ENCODE results near the gene CITED1. TPM values are rescaled to one million over a fixed set of nuclear protein-coding genes. Genes with fewer than 3 reads are reported as not detected.
A peak's percentile ranks its signal among the peaks of the same experiment; 100 is the strongest.

The CITED1 gene
- total and polyA plus RNA-seq, 2 of the 13 experiments (the other 11 are each of a cell fraction or from before 2014, with no cell fraction given): 0.09 TPM; not detected in 1

GRCh38 chrX:72258174-72258573 is 47.5 kb downstream of the CITED1 start (continued):
- TF ChIP-seq ZNF362 (CRISPR knock-in tag; IDR thresholded peaks at IDR 0.05; ENCODE audit: borderline replicate concordance) (no peak), ZNF225 (CRISPR knock-in tag; IDR thresholded peaks at IDR 0.05) (no peak), FOSL1 (CRISPR knock-in tag; IDR thresholded peaks at IDR 0.05; ENCODE audit: borderline replicate concordance) (peak; percentile 63; the same call in 1 of the 2 replicates), SALL1 (CRISPR knock-in tag; IDR thresholded peaks at IDR 0.05) (peak; percentile 65), TOE1 (CRISPR knock-in tag; IDR thresholded peaks at IDR 0.05) (no peak), ZBTB40 (IDR thresholded peaks at IDR 0.05) (no peak), ZBTB40 (CRISPR knock-in tag; IDR thresholded peaks at IDR 0.05) (no peak), MTF1 (CRISPR knock-in tag; IDR thresholded peaks at IDR 0.05) (no peak), TCF12 (IDR thresholded peaks at IDR 0.05) (no peak), TCF12 (CRISPR knock-in tag; IDR thresholded peaks at IDR 0.05) (no peak), ZNF749 (CRISPR knock-in tag; IDR thresholded peaks at IDR 0.05; ENCODE audit: borderline replicate concordance) (no peak), ZNF530 (CRISPR knock-in tag; IDR thresholded peaks at IDR 0.05; ENCODE audit: low read depth) (no peak), ZFX (CRISPR knock-in tag; IDR thresholded peaks at IDR 0.05; ENCODE audit: low read depth) (no peak)
- TF ChIP-seq, protein P1, sequence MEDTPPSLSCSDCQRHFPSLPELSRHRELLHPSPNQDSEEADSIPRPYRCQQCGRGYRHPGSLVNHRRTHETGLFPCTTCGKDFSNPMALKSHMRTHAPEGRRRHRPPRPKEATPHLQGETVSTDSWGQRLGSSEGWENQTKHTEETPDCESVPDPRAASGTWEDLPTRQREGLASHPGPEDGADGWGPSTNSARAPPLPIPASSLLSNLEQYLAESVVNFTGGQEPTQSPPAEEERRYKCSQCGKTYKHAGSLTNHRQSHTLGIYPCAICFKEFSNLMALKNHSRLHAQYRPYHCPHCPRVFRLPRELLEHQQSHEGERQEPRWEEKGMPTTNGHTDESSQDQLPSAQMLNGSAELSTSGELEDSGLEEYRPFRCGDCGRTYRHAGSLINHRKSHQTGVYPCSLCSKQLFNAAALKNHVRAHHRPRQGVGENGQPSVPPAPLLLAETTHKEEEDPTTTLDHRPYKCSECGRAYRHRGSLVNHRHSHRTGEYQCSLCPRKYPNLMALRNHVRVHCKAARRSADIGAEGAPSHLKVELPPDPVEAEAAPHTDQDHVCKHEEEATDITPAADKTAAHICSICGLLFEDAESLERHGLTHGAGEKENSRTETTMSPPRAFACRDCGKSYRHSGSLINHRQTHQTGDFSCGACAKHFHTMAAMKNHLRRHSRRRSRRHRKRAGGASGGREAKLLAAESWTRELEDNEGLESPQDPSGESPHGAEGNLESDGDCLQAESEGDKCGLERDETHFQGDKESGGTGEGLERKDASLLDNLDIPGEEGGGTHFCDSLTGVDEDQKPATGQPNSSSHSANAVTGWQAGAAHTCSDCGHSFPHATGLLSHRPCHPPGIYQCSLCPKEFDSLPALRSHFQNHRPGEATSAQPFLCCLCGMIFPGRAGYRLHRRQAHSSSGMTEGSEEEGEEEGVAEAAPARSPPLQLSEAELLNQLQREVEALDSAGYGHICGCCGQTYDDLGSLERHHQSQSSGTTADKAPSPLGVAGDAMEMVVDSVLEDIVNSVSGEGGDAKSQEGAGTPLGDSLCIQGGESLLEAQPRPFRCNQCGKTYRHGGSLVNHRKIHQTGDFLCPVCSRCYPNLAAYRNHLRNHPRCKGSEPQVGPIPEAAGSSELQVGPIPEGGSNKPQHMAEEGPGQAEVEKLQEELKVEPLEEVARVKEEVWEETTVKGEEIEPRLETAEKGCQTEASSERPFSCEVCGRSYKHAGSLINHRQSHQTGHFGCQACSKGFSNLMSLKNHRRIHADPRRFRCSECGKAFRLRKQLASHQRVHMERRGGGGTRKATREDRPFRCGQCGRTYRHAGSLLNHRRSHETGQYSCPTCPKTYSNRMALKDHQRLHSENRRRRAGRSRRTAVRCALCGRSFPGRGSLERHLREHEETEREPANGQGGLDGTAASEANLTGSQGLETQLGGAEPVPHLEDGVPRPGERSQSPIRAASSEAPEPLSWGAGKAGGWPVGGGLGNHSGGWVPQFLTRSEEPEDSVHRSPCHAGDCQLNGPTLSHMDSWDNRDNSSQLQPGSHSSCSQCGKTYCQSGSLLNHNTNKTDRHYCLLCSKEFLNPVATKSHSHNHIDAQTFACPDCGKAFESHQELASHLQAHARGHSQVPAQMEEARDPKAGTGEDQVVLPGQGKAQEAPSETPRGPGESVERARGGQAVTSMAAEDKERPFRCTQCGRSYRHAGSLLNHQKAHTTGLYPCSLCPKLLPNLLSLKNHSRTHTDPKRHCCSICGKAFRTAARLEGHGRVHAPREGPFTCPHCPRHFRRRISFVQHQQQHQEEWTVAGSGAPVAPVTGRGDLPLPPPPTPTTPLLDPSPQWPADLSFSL (CRISPR knock-in tag; IDR thresholded peaks at IDR 0.05): peak; percentile 79
